Pancreas (tissue), 10 donors: Measurements from ENCODE around the gene RIPK4. TPM values are rescaled to one million over a fixed set of nuclear protein-coding genes. Genes with fewer than 3 reads are reported as not detected.

Experiments
- ATAC-seq, 4 donors: fragments of 200-7000 bp; cut with Tn5 transposase; one replicate each; pipeline versions ENCODE4 v1.8.0 to v1.9.1; 2020; ENCODE audit warnings: mild to moderate bottlenecking in 4 of 4, moderate library complexity in 4 of 4
- DNase-seq, 6 donors: peaks; one replicate each; pipeline ENCODE4 v3.0.0-alpha.2; 2020
- FAIRE-seq: peaks from 2 replicates; lab custom pipeline; 2012; peaks lifted over from hg19 to GRCh38; lab: Jason Lieb, UNC
- H3K27ac ChIP-seq, 4 donors: fragments of 200-600 bp; sonication (generic); 1 replicate in 3 of 4; 2 replicates in 1 of 4; pipeline versions ENCODE4 v1.5.0 to v1.8.0; 2020
- H3K27me3 ChIP-seq, 4 donors: fragments of 200-600 bp; one replicate each; pipeline ENCODE4 v1.8.0; 2021
- H3K36me3 ChIP-seq, 3 donors: fragments of 200-600 bp; sonication (generic) in 1 of 3; one replicate each; pipeline versions ENCODE4 v1.5.0 to v1.8.0; 2020 to 2021
- H3K4me1 ChIP-seq, 3 donors: fragments of 200-600 bp; one replicate each; pipeline ENCODE4 v1.8.0; 2021
- H3K4me3 ChIP-seq, 4 donors: fragments of 200-600 bp; sonication (generic) in 2 of 4; one replicate each; pipeline versions ENCODE4 v1.5.0 to v1.8.0; 2020 to 2021
- H3K9me3 ChIP-seq, 4 donors: fragments of 200-600 bp; one replicate each; pipeline ENCODE4 v1.8.0; 2021
- CTCF ChIP-seq, 4 donors: fragments of 200-600 bp; sonication (generic) in 3 of 4; IDR thresholded peaks; one replicate each; pipeline versions ENCODE4 v1.5.0 to v1.8.0; 2021; ENCODE audit warnings: antibody characterized with exemption in 4 of 4
- WGBS, 2 donors: extraction: QIAGEN DNeasy Blood & Tissue Kit; methylation state at CpG; one replicate each; pipeline ENCODE4 v1.1.7; 2013; 5-methylcytosine and 5-hydroxymethylcytosine counted together
- intact Hi-C, 3 donors: fragments of 100-400 bp; cut with DNase I; formaldehyde crosslinking; loops; one replicate each; pipeline versions ENCODE4 v1.11.1 to v1.14.2; 2022
- polyA plus RNA-seq, 2 donors: library from polyadenylated mRNA; stranded (reverse); fragments of 200-250 nt; gene quantifications; one replicate each; pipeline ENCODE4 v1.2.3, GENCODE V29; 2013
- total RNA-seq, 6 donors: library from RNA; stranded (reverse); fragmentation: NEBNext Ultra II Directional in 4 of 6; extraction: Animal tissue kit (Norgen Biotek cat#: 25700) in 4 of 6; gene quantifications; one replicate each; pipeline versions ENCODE4 v1.2.1 to v1.2.4, GENCODE V29; 2021 to 2023
- donor health status: healthy with polysubstance abuse.
- donor health status: DM: no; HTN: no; CAD: no; lungs with moderate emphysema.
- donor health status: DM: no; HTN: no; CAD: no.
- donor health status: control.
- donor health status: control.
- donor health status: Bipolar disorder and iron deficiency.
- donor health status: DM: yes; HTN: yes; CAD: no.
- donor health status: DM: no; HTN: no; CAD: no.
- donor health status: DM: no; HTN: no; CAD: no.
- donor health status: DM: yes; HTN: yes; CAD: no.

Gene RIPK4
- total and polyA plus RNA-seq, 8 donors, result 7.7 to 18.2 (median 12.8) TPM

GRCh38 chr21:41709965-41710822 is 56.7 kb downstream of the RIPK4 start:
- no peak for FAIRE-seq
- ATAC-seq, result no peak

GRCh38 chr21:41709166-41709565 is 57.7 kb downstream of the RIPK4 start:
- H3K4me1 ChIP-seq, result peaks cover 8 to 32% (median 11%) of the 10 kb centered on the region in 3 donors
- DNase-seq (no peak), ATAC-seq (no peak), FAIRE-seq (no peak)
- 73 to 83% methylated on average over 7 of the region's 7 CpGs for WGBS, 2 donors
- H3K27ac ChIP-seq, result no peak overlapping the region
- no peak for TF ChIP-seq CTCF (IDR thresholded peaks at IDR 0.05)
- intact Hi-C loops, result no loop called here
- no peaks in the 10 kb centered on the region for H3K27me3 ChIP-seq
- H3K4me3 ChIP-seq, result no peak overlapping the region
- no peaks in the 10 kb centered on the region for H3K9me3 ChIP-seq
- no peaks in the 10 kb centered on the region for H3K36me3 ChIP-seq

More at GRCh38 chr21:41709965-41710822, 56.7 kb downstream of the RIPK4 start:
- Histone ChIP-seq H3K9me3 (no peaks in the 10 kb centered on the region), H3K27me3 (no peaks in the 10 kb centered on the region), H3K36me3 (no peaks in the 10 kb centered on the region), H3K27ac (no peak overlapping the region), H3K4me3 (no peak overlapping the region), H3K4me1 (peaks cover 8 to 24% (median 11%) of the 10 kb centered on the region in 3 donors)
- intact Hi-C loops, result no loop called here
- no peak for TF ChIP-seq CTCF (IDR thresholded peaks at IDR 0.05)
- WGBS, 2 donors, result 93% methylated on average over 12 of the region's 12 CpGs
- DNase-seq, result no peak

DNA sequence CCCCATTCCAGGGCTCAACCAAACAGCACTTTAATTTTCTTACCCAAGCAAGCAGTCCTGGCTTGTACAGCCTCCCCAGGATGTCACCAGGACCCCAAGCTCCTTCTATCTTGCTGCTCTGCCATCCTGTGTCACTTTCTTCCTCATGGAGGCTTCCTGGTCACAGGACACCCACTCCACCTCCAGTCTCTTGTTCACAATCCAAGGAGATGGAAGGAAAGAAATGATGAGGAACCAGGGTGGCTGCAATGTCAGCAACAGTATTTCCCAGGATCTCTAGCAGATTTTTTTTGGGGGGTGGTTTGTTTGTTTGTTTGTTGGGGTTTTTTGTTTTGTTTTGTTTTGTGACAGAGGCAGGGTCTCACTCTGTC is 58.9 kb downstream of the RIPK4 start:
- peak overlapping the region in 2 of 4 donors; percentile 65 to 66 for H3K27ac ChIP-seq
- ATAC-seq, result no peak
- H3K4me3 ChIP-seq, result no peak overlapping the region
- no peaks in the 10 kb centered on the region for H3K27me3 ChIP-seq
- H3K36me3 ChIP-seq, result no peaks in the 10 kb centered on the region
- DNase-seq, result no peak
- no peak for TF ChIP-seq CTCF (IDR thresholded peaks at IDR 0.05)
- H3K4me1 ChIP-seq, result peaks cover 11 to 27% (median 12%) of the 10 kb centered on the region in 3 donors
- no peak for FAIRE-seq
- no peaks in the 10 kb centered on the region for H3K9me3 ChIP-seq
- intact Hi-C loops, result no loop called here

- H3K36me3 ChIP-seq, result no peaks in the 10 kb centered on the region
- H3K4me1 ChIP-seq, result peaks cover 11 to 27% (median 12%) of the 10 kb centered on the region in 3 donors
- no peak for TF ChIP-seq CTCF (IDR thresholded peaks at IDR 0.05)
- intact Hi-C loops, result no loop called here
- H3K27ac ChIP-seq, result peak overlapping the region in 2 of 4 donors; percentile 65 to 66
- FAIRE-seq, result no peak
- H3K4me3 ChIP-seq, result no peak overlapping the region
- ATAC-seq, result peak; percentile 46 to 73 (median 59)
- H3K9me3 ChIP-seq, result no peaks in the 10 kb centered on the region
- no peaks in the 10 kb centered on the region for H3K27me3 ChIP-seq
- WGBS, 2 donors, result 44 to 55% methylated on average over 6 of the region's 6 CpGs
- DNase-seq, result no peak
These were observed 59.5 kb downstream of the RIPK4 start for GRCh38 chr21:41707231-41707959.
